Spleen (tissue), 11 donors: ENCODE results near the gene TNS4. TPM values are rescaled to one million over a fixed set of nuclear protein-coding genes. Genes with fewer than 3 reads are reported as not detected.

Experiments used
- DNase-seq: peaks from one replicate; pipeline ENCODE4 v3.0.0-alpha.2; 2020
- H3K27ac ChIP-seq, 8 donors: fragments of 200-600 bp; sonication (generic) in 7 of 8; 1 replicate in 4 of 8; 2 replicates in 4 of 8; pipeline versions ENCODE4 v1.5.0 to v1.8.0; 2016 to 2021; ENCODE audit warnings: inconsistent platforms in 4 of 8, mild to moderate bottlenecking in 4 of 8, moderate library complexity in 1 of 8
- H3K27me3 ChIP-seq, 7 donors: fragments of 200-600 bp; sonication (generic) in 6 of 7; replicated peaks in 1 of 7; 1 replicate in 4 of 7; 2 replicates in 3 of 7; pipeline versions ENCODE4 v1.5.0 to v1.8.0; 2016 to 2021; ENCODE audit warnings: inconsistent platforms in 3 of 7, mild to moderate bottlenecking in 1 of 7
- H3K36me3 ChIP-seq, 6 donors: fragments of 200-600 bp; sonication (generic) in 5 of 6; 1 replicate in 4 of 6; 2 replicates in 2 of 6; pipeline versions ENCODE4 v1.5.0 to v1.8.0; 2016 to 2021; ENCODE audit warnings: inconsistent platforms in 2 of 6
- H3K4me1 ChIP-seq, 6 donors: fragments of 200-600 bp; sonication (generic) in 5 of 6; 1 replicate in 3 of 6; 2 replicates in 3 of 6; pipeline versions ENCODE4 v1.5.0 to v1.8.0; 2016 to 2021; ENCODE audit warnings: inconsistent platforms in 3 of 6
- H3K4me3 ChIP-seq, 8 donors: fragments of 200-600 bp; sonication (generic) in 7 of 8; 1 replicate in 4 of 8; 2 replicates in 4 of 8; pipeline versions ENCODE4 v1.5.0 to v1.8.0; 2016 to 2021; ENCODE audit warnings: inconsistent platforms in 4 of 8, mild to moderate bottlenecking in 4 of 8, moderate library complexity in 2 of 8
- H3K9me3 ChIP-seq, 8 donors: fragments of 200-600 bp; sonication (generic) in 7 of 8; 1 replicate in 4 of 8; 2 replicates in 4 of 8; pipeline versions ENCODE4 v1.5.0 to v1.8.0; 2016 to 2021; ENCODE audit warnings: inconsistent platforms in 4 of 8
- POLR2A ChIP-seq, 3 donors: fragments of 450-650 bp; IDR thresholded peaks; one replicate each; pipeline ENCODE4 v1.5.1; 2017; ENCODE audit warnings: antibody characterized with exemption in 3 of 3, mild to moderate bottlenecking in 1 of 3
- POLR2AphosphoS5 ChIP-seq, 3 donors: sonication (generic); formaldehyde crosslinking; IDR thresholded peaks; one replicate each; pipeline ENCODE4 v1.5.1; 2017; ENCODE audit warnings: antibody characterized with exemption in 3 of 3
- WGBS, 5 donors: extraction: QIAGEN DNeasy Blood & Tissue Kit in 3 of 5; methylation state at CpG; one replicate each; pipeline versions ENCODE4 v1.1.5 to v1.1.7; 2013 to 2018; 5-methylcytosine and 5-hydroxymethylcytosine counted together
- intact Hi-C: fragments of 100-400 bp; cut with DNase I; formaldehyde crosslinking; loops from one replicate; pipeline ENCODE4 v1.15.0; 2023; ENCODE audit warnings: low total_unique reads
- polyA plus RNA-seq, 3 donors: library from polyadenylated mRNA; stranded (reverse); fragments of 200-250 nt; gene quantifications; one replicate each; pipeline ENCODE4 v1.2.1, GENCODE V29; 2013
- total RNA-seq, 7 donors: library from RNA; depleted of rRNA in 3 of 7; stranded (reverse); fragments of >200 nt in 3 of 7; fragmentation: NEBNext Ultra II Directional in 4 of 7; extraction: Animal tissue kit (Norgen Biotek cat#: 25700) in 4 of 7; gene quantifications; one replicate each; pipeline versions ENCODE4 v1.1.0 to v1.2.1, GENCODE V29; 2016 to 2021
- TF ChIP-seq, protein P1 (sequence below), 11 experiments: fragments of 200-600 bp in 7 of 11; fragments of 450-650 bp in 4 of 11; sonication (generic) in 4 of 11; IDR thresholded peaks in 8 of 11; conservative IDR thresholded peaks in 3 of 11; 1 replicate in 7 of 11; 2 replicates in 4 of 11; pipeline versions ENCODE4 v1.4.0 to v1.8.0; 2016 to 2021; ENCODE audit warnings: antibody characterized with exemption in 11 of 11, inconsistent platforms in 4 of 11, mild to moderate bottlenecking in 1 of 11
- donor health status: healthy with polysubstance abuse.
- donor health status: DM: no; HTN: no; CAD: no; lungs with moderate emphysema.
- donor health status: DM: no; HTN: no; CAD: no.
- donor health status: Bipolar disorder and iron deficiency.
- donor health status: healthy.
- donor health status: DM: no; HTN: no; CAD: no.
- donor health status: DM: yes; HTN: yes; CAD: no.

The TNS4 gene
- total and polyA plus RNA-seq, 10 donors = 0.14 to 1.3 (median 0.37) TPM; not detected in 1

GRCh38 chr17:40541060-40541872 lies 39.8 kb upstream of the TNS4 start:
- 61 to 78% (median 70%) methylated on average over 15 to 20 of the region's 20 CpGs for WGBS, 5 donors
- Histone ChIP-seq H3K27me3 (no peaks in the 10 kb centered on the region), H3K4me3 (peak overlapping the region in 2 of 8 donors; percentile 2 to 31), H3K36me3 (no peaks in the 10 kb centered on the region), H3K9me3 (no peaks in the 10 kb centered on the region), H3K4me1 (peaks cover 53 to 89% (median 73%) of the 10 kb centered on the region in 6 donors), H3K27ac (peak overlapping the region; percentile 62 to 91 (median 88))
- TF ChIP-seq POLR2A (IDR thresholded peaks at IDR 0.05) (no peak), POLR2AphosphoS5 (IDR thresholded peaks at IDR 0.05) (peak in 1 of 3 donors; percentile 7)
- DNase-seq = peak; percentile 83
- intact Hi-C loops = no loop called here

DNA sequence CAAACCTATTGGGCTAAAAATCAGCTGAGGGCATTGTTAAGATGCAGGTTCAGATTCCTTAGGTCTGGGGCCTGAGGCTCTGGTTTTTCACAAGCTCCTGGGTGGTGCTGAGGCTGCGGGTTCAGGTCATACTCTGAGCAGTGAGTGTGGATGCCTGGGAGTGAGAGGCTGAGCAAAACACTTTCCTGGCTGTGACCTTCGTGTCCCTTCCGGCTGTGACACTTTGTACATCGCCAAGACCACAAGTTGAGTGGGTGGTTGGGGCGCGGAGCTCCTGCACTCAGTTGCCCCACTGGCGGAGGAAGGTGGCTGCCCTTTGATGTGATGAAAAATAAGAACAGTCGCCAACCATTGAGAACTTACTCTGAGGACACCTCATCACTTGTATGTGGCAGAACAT lies 39.0 kb upstream of the TNS4 start:
- DNase-seq = peak; percentile 77
- H3K4me3 ChIP-seq = peak overlapping the region in 1 of 8 donors; percentile 31
- H3K9me3 ChIP-seq = no peaks in the 10 kb centered on the region
- TF ChIP-seq POLR2AphosphoS5 (IDR thresholded peaks at IDR 0.05) (no peak), POLR2A (IDR thresholded peaks at IDR 0.05) (no peak)
- TF ChIP-seq, protein P1, sequence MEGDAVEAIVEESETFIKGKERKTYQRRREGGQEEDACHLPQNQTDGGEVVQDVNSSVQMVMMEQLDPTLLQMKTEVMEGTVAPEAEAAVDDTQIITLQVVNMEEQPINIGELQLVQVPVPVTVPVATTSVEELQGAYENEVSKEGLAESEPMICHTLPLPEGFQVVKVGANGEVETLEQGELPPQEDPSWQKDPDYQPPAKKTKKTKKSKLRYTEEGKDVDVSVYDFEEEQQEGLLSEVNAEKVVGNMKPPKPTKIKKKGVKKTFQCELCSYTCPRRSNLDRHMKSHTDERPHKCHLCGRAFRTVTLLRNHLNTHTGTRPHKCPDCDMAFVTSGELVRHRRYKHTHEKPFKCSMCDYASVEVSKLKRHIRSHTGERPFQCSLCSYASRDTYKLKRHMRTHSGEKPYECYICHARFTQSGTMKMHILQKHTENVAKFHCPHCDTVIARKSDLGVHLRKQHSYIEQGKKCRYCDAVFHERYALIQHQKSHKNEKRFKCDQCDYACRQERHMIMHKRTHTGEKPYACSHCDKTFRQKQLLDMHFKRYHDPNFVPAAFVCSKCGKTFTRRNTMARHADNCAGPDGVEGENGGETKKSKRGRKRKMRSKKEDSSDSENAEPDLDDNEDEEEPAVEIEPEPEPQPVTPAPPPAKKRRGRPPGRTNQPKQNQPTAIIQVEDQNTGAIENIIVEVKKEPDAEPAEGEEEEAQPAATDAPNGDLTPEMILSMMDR (IDR thresholded peaks at IDR 0.05 in 8 of 11, conservative IDR thresholded peaks at IDR 0.05 in 3 of 11) = no peak
- 59 to 72% (median 61%) methylated on average over 8 of the region's 8 CpGs for WGBS, 5 donors
- peaks cover 54 to 93% (median 80%) of the 10 kb centered on the region in 6 donors for H3K4me1 ChIP-seq
- intact Hi-C loops = no loop called here
- no peaks in the 10 kb centered on the region for H3K36me3 ChIP-seq
- H3K27me3 ChIP-seq = no peaks in the 10 kb centered on the region
- H3K27ac ChIP-seq = peak overlapping the region; percentile 62 to 91 (median 88)

DNA sequence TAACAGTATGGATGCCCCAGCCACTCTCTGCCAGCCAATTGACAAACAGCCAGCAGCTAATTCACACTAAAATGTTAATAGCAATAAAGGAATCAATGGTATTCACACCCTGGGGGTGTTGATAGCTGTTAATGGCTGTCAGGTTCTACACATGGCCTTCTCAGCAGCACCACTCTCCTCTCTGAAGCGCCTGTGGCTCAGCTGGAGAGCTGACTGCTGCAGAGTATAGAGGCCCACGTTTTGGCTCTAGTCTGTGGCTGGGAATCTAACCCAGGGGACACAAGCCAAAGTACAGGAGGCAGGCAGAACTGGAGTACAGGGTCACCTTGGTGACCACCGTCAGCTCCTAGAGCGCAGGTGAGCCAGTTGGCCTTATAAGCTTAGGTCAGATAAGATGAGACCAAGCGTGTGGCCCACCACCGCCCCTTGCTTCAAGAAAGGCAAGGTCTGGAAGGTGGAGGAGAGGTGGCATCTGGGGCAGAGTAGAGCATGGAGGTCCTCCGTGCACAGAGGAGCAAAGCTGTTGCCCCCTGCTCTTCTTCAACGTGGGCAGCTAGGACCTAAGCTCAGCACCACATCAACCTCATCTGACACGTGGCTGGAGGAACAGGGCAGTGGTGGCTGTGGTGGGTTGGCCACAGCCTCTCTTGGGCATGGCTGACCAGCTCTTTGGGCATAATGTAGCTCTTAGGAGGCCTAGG lies 38.4 kb upstream of the TNS4 start:
- peak; percentile 58 for DNase-seq
- intact Hi-C loops = loop anchor here (10.0 kb wide), 2 partner anchors 145 to 235 kb away; partner anchors contain the start of gene RARA
- 85 to 91% (median 86%) methylated on average over 8 to 9 of the region's 9 CpGs for WGBS, 5 donors

More for the DNA sequence above, 38.4 kb upstream of the TNS4 start:
- peak overlapping the region in 7 of 8 donors; percentile 85 to 91 (median 88) for H3K27ac ChIP-seq
- H3K36me3 ChIP-seq = no peaks in the 10 kb centered on the region
- H3K9me3 ChIP-seq = no peaks in the 10 kb centered on the region
- H3K4me1 ChIP-seq = peaks cover 54 to 98% (median 85%) of the 10 kb centered on the region in 6 donors
- H3K27me3 ChIP-seq = no peaks in the 10 kb centered on the region
- TF ChIP-seq, protein P1 (IDR thresholded peaks at IDR 0.05 in 8 of 11, conservative IDR thresholded peaks at IDR 0.05 in 3 of 11) = no peak
- no peak for TF ChIP-seq POLR2A (IDR thresholded peaks at IDR 0.05)
- TF ChIP-seq POLR2AphosphoS5 (IDR thresholded peaks at IDR 0.05) = no peak
- H3K4me3 ChIP-seq = no peak overlapping the region
